ENCODE data around the gene FBXW11.

FBXW11 gene

DNA sequence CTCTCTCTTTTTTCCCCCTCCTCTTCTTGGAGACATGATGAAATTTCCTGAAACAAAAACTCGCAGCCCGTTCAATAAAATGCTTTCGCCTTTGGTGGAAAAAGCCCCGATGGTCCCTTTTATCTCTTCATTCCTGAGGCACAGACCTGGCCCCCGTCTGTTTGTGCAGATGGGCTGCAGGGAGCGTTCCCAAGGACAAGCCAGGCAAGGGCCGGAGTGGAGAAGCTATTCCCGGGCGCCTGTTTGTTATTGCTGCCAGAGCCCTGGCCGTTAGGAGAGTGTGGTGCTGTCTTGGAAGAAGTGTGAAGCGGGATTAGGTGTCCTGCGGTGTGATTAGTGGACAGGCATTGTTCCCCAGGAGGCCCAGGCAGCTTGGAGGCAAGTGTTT lies 149.0 kb downstream of the FBXW11 start:
- ChIA-PET POLR2A (no interaction called here), CTCF (interaction anchor here (1.0 to 1.5 kb wide), 2 partner anchors 8 to 12 kb away, joined by 3 read pairs; no protein-coding TSS in a partner anchor)
- no peak for TF ChIP-seq SUZ12 (IDR thresholded peaks at IDR 0.05)
- no peak for DNase-seq (ENCODE audit: extremely low spot score)

DNA sequence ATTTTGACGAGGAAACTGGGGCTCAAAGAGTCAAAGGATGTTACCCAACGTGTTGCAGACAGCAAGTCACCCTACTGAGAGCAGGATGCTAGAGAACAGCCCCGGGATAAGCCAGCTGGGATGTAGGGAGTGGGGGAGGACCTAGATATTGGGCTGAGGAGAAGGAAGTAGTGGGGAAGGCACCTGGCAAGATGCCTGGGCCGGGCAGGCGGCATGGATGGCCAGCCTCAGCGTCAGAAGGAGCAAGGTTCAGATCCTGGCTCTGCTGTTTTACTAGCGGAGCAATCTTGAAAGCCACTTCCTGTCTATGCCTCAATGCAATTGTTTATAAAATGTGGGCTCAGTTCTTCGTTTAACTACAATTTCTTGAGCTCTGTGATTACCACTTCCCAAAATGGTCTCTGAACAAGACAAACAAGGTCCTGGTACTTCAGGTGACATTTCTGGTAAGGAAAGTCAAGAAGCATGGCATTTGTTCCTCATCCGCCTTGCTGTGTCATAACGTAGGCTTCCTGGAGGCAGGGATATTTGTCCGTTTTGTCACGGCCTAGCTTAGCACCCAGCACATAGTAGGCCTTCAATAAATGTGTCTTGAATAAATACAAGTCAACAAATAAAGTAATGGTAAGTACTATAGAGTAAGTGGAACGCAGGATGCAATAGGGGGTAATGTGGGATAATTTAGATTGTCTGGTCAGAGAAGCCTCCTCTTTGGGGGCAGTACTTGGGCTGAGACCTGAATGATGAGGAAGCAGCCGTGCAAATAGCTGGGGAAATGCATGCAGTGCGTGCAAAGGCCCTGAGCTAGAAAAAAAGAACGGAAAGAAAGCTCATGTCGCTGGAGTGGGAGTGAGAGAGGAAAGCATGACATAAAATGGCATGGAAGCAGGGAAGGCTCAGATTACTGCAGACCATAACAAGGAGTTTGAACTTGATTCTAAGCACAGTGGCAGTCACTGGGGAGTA lies 150.4 kb downstream of the FBXW11 start:
- CTCF ChIA-PET = no interaction called here
- no peak for TF ChIP-seq ZNF384 (IDR thresholded peaks at IDR 0.05)
- TF ChIP-seq ELF4 (IDR thresholded peaks at IDR 0.05) = no peak
- no peak for TF ChIP-seq FOXM1 (IDR thresholded peaks at IDR 0.05; ENCODE audit: borderline replicate concordance)
- TF ChIP-seq HDGF (IDR thresholded peaks at IDR 0.05; ENCODE audit: borderline replicate concordance) = no peak
- no peak for TF ChIP-seq SP1 (IDR thresholded peaks at IDR 0.05)
- TF ChIP-seq NFRKB (IDR thresholded peaks at IDR 0.05) = no peak
- no peak for DNase-seq (ENCODE audit: extremely low spot score)
- POLR2A ChIA-PET = no interaction called here

GRCh38 chr5:171855265-171855664 lies 151.2 kb downstream of the FBXW11 start:
- no peak for DNase-seq (ENCODE audit: extremely low spot score)

DNA sequence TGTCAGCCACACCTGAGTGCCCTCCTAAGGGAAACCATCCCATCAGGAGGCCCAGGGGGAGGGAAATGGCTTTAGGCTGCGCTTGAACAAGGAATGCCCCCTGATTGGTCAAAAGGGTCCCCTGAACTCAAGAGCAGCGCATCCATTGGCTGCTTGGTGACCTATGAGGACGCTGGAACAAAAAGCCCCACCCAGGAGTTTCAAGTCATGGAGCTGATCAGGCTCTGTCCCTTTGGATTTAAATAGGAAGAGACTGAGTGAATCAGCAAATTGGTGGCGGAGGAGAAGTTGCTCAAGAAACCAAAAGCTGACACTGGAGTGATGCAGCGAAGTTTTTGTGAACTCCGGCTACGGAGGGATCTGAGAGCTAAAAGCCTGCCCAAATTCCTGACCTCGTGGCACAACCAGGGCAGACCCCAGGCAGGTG lies 154.2 kb downstream of the FBXW11 start:
- TF ChIP-seq ZNF384 (IDR thresholded peaks at IDR 0.05) = no peak
- TF ChIP-seq FOXK2 (IDR thresholded peaks at IDR 0.05) = no peak
- no peak for TF ChIP-seq BHLHE40 (IDR thresholded peaks at IDR 0.05; ENCODE audit: borderline replicate concordance)
- TF ChIP-seq ELF4 (IDR thresholded peaks at IDR 0.05) = no peak
- no peak for TF ChIP-seq FOXA1 (IDR thresholded peaks at IDR 0.05)
- TF ChIP-seq TARDBP (IDR thresholded peaks at IDR 0.05) = no peak
- no peak for TF ChIP-seq FOXM1 (IDR thresholded peaks at IDR 0.05; ENCODE audit: borderline replicate concordance)
- no peak for TF ChIP-seq NFRKB (IDR thresholded peaks at IDR 0.05)
- no peak for TF ChIP-seq CTBP1 (IDR thresholded peaks at IDR 0.05; ENCODE audit: borderline replicate concordance)
- TF ChIP-seq SUZ12 (IDR thresholded peaks at IDR 0.05) = no peak
- TF ChIP-seq HDGF (IDR thresholded peaks at IDR 0.05; ENCODE audit: borderline replicate concordance) = no peak
- no peak for TF ChIP-seq L3MBTL2 (conservative IDR thresholded peaks at IDR 0.05)
- TF ChIP-seq SP1 (IDR thresholded peaks at IDR 0.05) = no peak
- TF ChIP-seq PKNOX1 (IDR thresholded peaks at IDR 0.05) = no peak
- POLR2A ChIA-PET = no interaction called here
- DNase-seq (ENCODE audit: extremely low spot score) = no peak
- CTCF ChIA-PET = no interaction called here

More at GRCh38 chr5:171855265-171855664, 151.2 kb downstream of the FBXW11 start:
- CTCF ChIA-PET = no interaction called here
- TF ChIP-seq BHLHE40 (IDR thresholded peaks at IDR 0.05; ENCODE audit: borderline replicate concordance) = no peak
- no peak for TF ChIP-seq SP1 (IDR thresholded peaks at IDR 0.05)
- no peak for TF ChIP-seq ZNF384 (IDR thresholded peaks at IDR 0.05)
- no peak for TF ChIP-seq TARDBP (IDR thresholded peaks at IDR 0.05)
- no peak for TF ChIP-seq ELF4 (IDR thresholded peaks at IDR 0.05)
- TF ChIP-seq FOXK2 (IDR thresholded peaks at IDR 0.05) = no peak
- TF ChIP-seq ARNT (IDR thresholded peaks at IDR 0.05) = no peak
- POLR2A ChIA-PET = no interaction called here

DNA sequence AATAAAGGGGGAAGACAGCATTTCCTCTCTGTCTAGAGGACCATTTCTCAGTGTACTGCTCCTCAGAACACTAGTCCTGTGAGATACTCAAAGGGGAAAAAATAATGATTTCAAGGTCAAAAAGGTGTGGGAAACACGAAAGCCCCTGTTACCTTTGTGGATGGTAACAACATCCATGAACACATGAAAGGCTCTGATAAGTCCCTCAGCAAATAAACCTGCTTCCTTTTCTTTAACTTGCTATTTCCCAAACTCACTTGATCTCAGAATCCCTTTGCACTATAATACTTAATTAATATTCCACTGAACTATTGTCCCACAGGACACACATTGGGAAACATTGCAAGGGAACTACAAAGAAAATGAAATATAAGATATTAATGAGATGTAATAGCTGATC lies 155.2 kb downstream of the FBXW11 start:
- POLR2A ChIA-PET = no interaction called here
- DNase-seq (ENCODE audit: extremely low spot score) = no peak
- CTCF ChIA-PET = no interaction called here
- no peak for TF ChIP-seq ELF4 (IDR thresholded peaks at IDR 0.05)
- TF ChIP-seq TARDBP (IDR thresholded peaks at IDR 0.05) = no peak
- TF ChIP-seq CTBP1 (IDR thresholded peaks at IDR 0.05; ENCODE audit: borderline replicate concordance) = no peak
- no peak for TF ChIP-seq FOXA1 (IDR thresholded peaks at IDR 0.05)

DNA sequence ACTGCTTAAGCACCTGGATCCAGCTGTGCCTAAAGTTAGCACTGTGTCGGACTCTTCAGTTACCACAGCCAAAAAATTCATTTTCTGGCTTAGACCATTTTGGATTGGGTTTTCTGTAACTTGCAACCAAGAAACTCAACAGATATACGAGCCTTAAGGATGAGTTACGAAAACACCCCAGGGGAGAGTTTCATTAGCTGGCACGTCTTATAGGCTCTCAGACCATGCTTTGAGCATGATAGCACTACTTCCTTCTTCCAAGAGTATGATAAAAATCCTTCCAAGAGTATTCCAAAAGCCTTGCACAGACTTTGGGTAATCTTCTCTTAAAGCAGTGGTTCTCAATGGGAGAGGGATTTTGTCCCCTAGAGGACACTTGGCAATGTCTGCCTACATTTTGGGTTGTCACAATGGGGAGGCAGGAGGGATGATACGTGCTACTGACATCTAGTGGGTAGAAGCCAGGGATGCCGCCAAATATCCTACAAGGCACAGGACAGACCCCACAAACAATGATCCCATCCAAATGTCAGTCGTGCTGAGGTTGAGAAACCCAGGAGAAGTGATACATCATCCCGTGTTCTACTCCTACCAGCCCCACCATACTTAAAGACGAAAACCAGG lies 156.0 kb downstream of the FBXW11 start:
- CTCF ChIA-PET = interaction anchor here (0.6 to 0.7 kb wide), 2 partner anchors 186 to 542 kb away, joined by 3 read pairs; no protein-coding TSS in a partner anchor
- TF ChIP-seq L3MBTL2 (conservative IDR thresholded peaks at IDR 0.05) = no peak
- no peak for TF ChIP-seq NFRKB (IDR thresholded peaks at IDR 0.05)
- TF ChIP-seq LEF1 (IDR thresholded peaks at IDR 0.05; ENCODE audit: borderline replicate concordance) = no peak
- TF ChIP-seq FOXA1 (IDR thresholded peaks at IDR 0.05) = no peak
- no peak for TF ChIP-seq BHLHE40 (IDR thresholded peaks at IDR 0.05; ENCODE audit: borderline replicate concordance)
- no peak for TF ChIP-seq ZNF384 (IDR thresholded peaks at IDR 0.05)
- no peak for TF ChIP-seq SUZ12 (IDR thresholded peaks at IDR 0.05)
- no peak for TF ChIP-seq ARNT (IDR thresholded peaks at IDR 0.05)
- no peak for TF ChIP-seq ELF4 (IDR thresholded peaks at IDR 0.05)
- POLR2A ChIA-PET = no interaction called here
- peak; percentile 52 for DNase-seq (ENCODE audit: extremely low spot score)

GRCh38 chr5:171849585-171850323 lies 156.7 kb downstream of the FBXW11 start:
- CTCF ChIA-PET = interaction anchor here (0.6 to 0.9 kb wide), 3 partner anchors 8 to 541 kb away, joined by 3 read pairs; no protein-coding TSS in a partner anchor
- TF ChIP-seq PKNOX1 (IDR thresholded peaks at IDR 0.05) (no peak), ZNF384 (IDR thresholded peaks at IDR 0.05) (no peak), FOXA1 (IDR thresholded peaks at IDR 0.05) (no peak), NFRKB (IDR thresholded peaks at IDR 0.05) (no peak), SP1 (IDR thresholded peaks at IDR 0.05) (no peak), TARDBP (IDR thresholded peaks at IDR 0.05) (no peak)
- no peak for DNase-seq (ENCODE audit: extremely low spot score)
- POLR2A ChIA-PET = no interaction called here
